Breast epithelium (tissue), 4 donors: ENCODE measurements around the gene PTPRN2. TPM values are rescaled to one million over a fixed set of nuclear protein-coding genes. Genes with fewer than 3 reads are reported as not detected.

Source experiments
- DNase-seq, 2 donors: peaks; one replicate each; pipeline ENCODE4 v3.0.0-alpha.2; 2019; ENCODE audit warnings: low spot score in 2 of 2
- H3K27ac ChIP-seq, 2 donors: fragments of 200-600 bp; sonication (generic) in 1 of 2; one replicate each; pipeline ENCODE4 v1.5.1; 2016 to 2019; ENCODE audit warnings: mild to moderate bottlenecking in 1 of 2
- H3K27me3 ChIP-seq, 2 donors: fragments of 200-600 bp; sonication (generic) in 1 of 2; one replicate each; pipeline versions ENCODE4 v1.5.1 to v1.6.0; 2017 to 2019; ENCODE audit warnings: control low read depth in 1 of 2, mild to moderate bottlenecking in 1 of 2
- H3K36me3 ChIP-seq: fragments of 200-600 bp; one replicate; pipeline ENCODE4 v1.5.1; 2019
- H3K4me1 ChIP-seq, 2 donors: fragments of 200-600 bp; sonication (generic); one replicate each; pipeline ENCODE4 v1.5.1; 2016 to 2019; ENCODE audit warnings: control low read depth in 1 of 2
- H3K4me3 ChIP-seq, 3 donors: fragments of 200-600 bp; sonication (generic); 1 replicate in 2 of 3; 2 replicates in 1 of 3; pipeline ENCODE4 v1.5.1; 2016 to 2019; ENCODE audit warnings: mild to moderate bottlenecking in 3 of 3, moderate library complexity in 2 of 3
- H3K9me3 ChIP-seq, 2 donors: fragments of 200-600 bp; sonication (generic) in 1 of 2; one replicate each; pipeline ENCODE4 v1.5.1; 2016 to 2019; ENCODE audit warnings: control low read depth in 1 of 2
- CTCF ChIP-seq, 3 donors: fragments of 450-650 bp; IDR thresholded peaks; one replicate each; pipeline ENCODE4 v1.5.1; 2016 to 2017; ENCODE audit warnings: antibody characterized with exemption in 3 of 3, mild to moderate bottlenecking in 3 of 3, moderate library complexity in 3 of 3
- POLR2A ChIP-seq: fragments of 450-650 bp; IDR thresholded peaks from one replicate; pipeline ENCODE4 v1.6.1; 2016; ENCODE audit warnings: antibody characterized with exemption, mild to moderate bottlenecking, moderate library complexity
- POLR2AphosphoS5 ChIP-seq, 3 donors: sonication (generic); formaldehyde crosslinking; IDR thresholded peaks; one replicate each; pipeline ENCODE4 v1.6.1; 2017; ENCODE audit warnings: antibody characterized with exemption in 3 of 3
- intact Hi-C: fragments of 100-400 bp; cut with DNase I; formaldehyde crosslinking; loops from one replicate; pipeline ENCODE4 v1.15.1; 2023; ENCODE audit warnings: low total_unique reads
- total RNA-seq, 3 donors: library from RNA; depleted of rRNA; stranded (reverse); fragments of >200 nt; gene quantifications; one replicate each; pipeline ENCODE4 v1.1.0, GENCODE V29; 2016

PTPRN2 gene
- total RNA-seq, 3 donors from 2014 or later, result 1.6 to 2.2 (median 2.2) TPM

GRCh38 chr7:158543840-158544239, 43.8 kb downstream of the PTPRN2 start:
- no peak overlapping the region for H3K4me3 ChIP-seq
- TF ChIP-seq POLR2AphosphoS5 (IDR thresholded peaks at IDR 0.05) (no peak), POLR2A (no peak), CTCF (IDR thresholded peaks at IDR 0.05) (no peak)

GRCh38 chr7:158542651-158543566, 44.7 kb downstream of the PTPRN2 start:
- H3K9me3 ChIP-seq, result no peaks in the 10 kb centered on the region
- H3K27me3 ChIP-seq, result peaks cover 0 to 8% of the 10 kb centered on the region in 2 donors
- intact Hi-C loops, result no loop called here
- no peak for DNase-seq
- no peaks in the 10 kb centered on the region for H3K36me3 ChIP-seq
- TF ChIP-seq POLR2AphosphoS5 (IDR thresholded peaks at IDR 0.05) (no peak), CTCF (IDR thresholded peaks at IDR 0.05) (no peak), POLR2A (no peak)
- H3K4me1 ChIP-seq, result no peaks in the 10 kb centered on the region
- H3K27ac ChIP-seq, result no peak overlapping the region
- H3K4me3 ChIP-seq, result no peak overlapping the region

More at GRCh38 chr7:158543840-158544239, 43.8 kb downstream of the PTPRN2 start:
- Histone ChIP-seq H3K9me3 (no peaks in the 10 kb centered on the region), H3K27me3 (no peaks in the 10 kb centered on the region), H3K4me1 (no peaks in the 10 kb centered on the region), H3K36me3 (no peaks in the 10 kb centered on the region), H3K27ac (no peak overlapping the region)
- intact Hi-C loops, result no loop called here
- DNase-seq, result no peak

GRCh38 chr7:158541346-158542010, 46.1 kb downstream of the PTPRN2 start:
- Histone ChIP-seq H3K27ac (no peak overlapping the region), H3K27me3 (peaks cover 0 to 8% of the 10 kb centered on the region in 2 donors), H3K36me3 (no peaks in the 10 kb centered on the region), H3K4me3 (no peak overlapping the region), H3K4me1 (no peaks in the 10 kb centered on the region), H3K9me3 (no peaks in the 10 kb centered on the region)
- DNase-seq, result no peak
- no peak for TF ChIP-seq POLR2A
- no peak for TF ChIP-seq POLR2AphosphoS5 (IDR thresholded peaks at IDR 0.05)
- no peak for TF ChIP-seq CTCF (IDR thresholded peaks at IDR 0.05)
- intact Hi-C loops, result no loop called here

GRCh38 chr7:158539711-158540146, 47.9 kb downstream of the PTPRN2 start:
- intact Hi-C loops, result no loop called here
- Histone ChIP-seq H3K27ac (no peak overlapping the region), H3K27me3 (peaks cover 0 to 8% of the 10 kb centered on the region in 2 donors), H3K36me3 (no peaks in the 10 kb centered on the region), H3K4me1 (no peaks in the 10 kb centered on the region), H3K4me3 (no peak overlapping the region), H3K9me3 (no peaks in the 10 kb centered on the region)
- TF ChIP-seq POLR2AphosphoS5 (IDR thresholded peaks at IDR 0.05) (no peak), CTCF (IDR thresholded peaks at IDR 0.05) (no peak), POLR2A (no peak)
- DNase-seq, result no peak
